Nephron progenitor cell (in vitro differentiated cells): ENCODE measurements around the gene TPRG1L.

ENCODE experiments used
- DNase-seq: peaks from one replicate; pipeline ENCODE4 v3.0.0; 2021
- H3K27ac Mint-ChIP-seq: 2 replicates; pipeline ENCODE4 v1.8.0; 2021; ENCODE audit warnings: mild to moderate bottlenecking, moderate library complexity, mixed read lengths
- H3K27me3 Mint-ChIP-seq: 2 replicates; pipeline ENCODE4 v1.8.0; 2021; ENCODE audit warnings: mild to moderate bottlenecking, low read depth, mixed read lengths; ENCODE audit not compliant: poor library complexity
- H3K36me3 Mint-ChIP-seq: 2 replicates; pipeline ENCODE4 v1.8.0; 2021; ENCODE audit warnings: low read depth, mixed read lengths
- H3K4me1 Mint-ChIP-seq: 2 replicates; pipeline ENCODE4 v1.8.0; 2021; ENCODE audit warnings: mixed read lengths
- H3K4me3 Mint-ChIP-seq: 2 replicates; pipeline ENCODE4 v1.8.0; 2021; ENCODE audit warnings: mild to moderate bottlenecking, moderate library complexity, mixed read lengths
- H3K9me3 Mint-ChIP-seq: 2 replicates; pipeline ENCODE4 v1.8.0; 2021; ENCODE audit warnings: mild to moderate bottlenecking, moderate library complexity, mixed read lengths
- CTCF ChIP-seq: fragments of 200-600 bp; sonication (generic); IDR thresholded peaks from 2 replicates; pipeline ENCODE4 v1.5.0; 2021; ENCODE audit warnings: antibody characterized with exemption

TPRG1L gene

GRCh38 chr1:3657578-3658230, 32.9 kb downstream of the TPRG1L start:
- peaks cover 62% of the 10 kb centered on the region for H3K27me3 Mint-ChIP-seq

GRCh38 chr1:3658231-3658615, 33.4 kb downstream of the TPRG1L start:
- DNase-seq, result no peak
- peaks cover 60% of the 10 kb centered on the region for H3K27me3 Mint-ChIP-seq
- H3K4me3 Mint-ChIP-seq, result peak overlapping the region; percentile 39
- H3K36me3 Mint-ChIP-seq, result no peaks in the 10 kb centered on the region
- TF ChIP-seq CTCF, result no peak
- H3K4me1 Mint-ChIP-seq, result peaks cover 36% of the 10 kb centered on the region
- no peaks in the 10 kb centered on the region for H3K9me3 Mint-ChIP-seq
- H3K27ac Mint-ChIP-seq, result peak overlapping the region; percentile 53

More at GRCh38 chr1:3657578-3658230, 32.9 kb downstream of the TPRG1L start:
- Mint-ChIP-seq H3K4me3 (peak overlapping the region; percentile 50), H3K36me3 (no peaks in the 10 kb centered on the region), H3K27ac (no peak overlapping the region), H3K4me1 (peaks cover 38% of the 10 kb centered on the region), H3K9me3 (no peaks in the 10 kb centered on the region)
- no peak for DNase-seq
- TF ChIP-seq CTCF, result no peak

GRCh38 chr1:3659093-3659492, 34.3 kb downstream of the TPRG1L start:
- H3K27ac Mint-ChIP-seq, result no peak overlapping the region
- no peak for DNase-seq
- H3K4me1 Mint-ChIP-seq, result peaks cover 32% of the 10 kb centered on the region
- no peak overlapping the region for H3K4me3 Mint-ChIP-seq
- no peaks in the 10 kb centered on the region for H3K36me3 Mint-ChIP-seq
- no peak for TF ChIP-seq CTCF
- peaks cover 54% of the 10 kb centered on the region for H3K27me3 Mint-ChIP-seq
- H3K9me3 Mint-ChIP-seq, result no peaks in the 10 kb centered on the region

GRCh38 chr1:3660704-3661103, 35.9 kb downstream of the TPRG1L start:
- no peak for DNase-seq
- Mint-ChIP-seq H3K27me3 (peaks cover 38% of the 10 kb centered on the region), H3K4me1 (peaks cover 42% of the 10 kb centered on the region), H3K36me3 (no peaks in the 10 kb centered on the region), H3K27ac (no peak overlapping the region), H3K9me3 (no peaks in the 10 kb centered on the region), H3K4me3 (no peak overlapping the region)
- no peak for TF ChIP-seq CTCF

- peaks cover 31% of the 10 kb centered on the region for H3K27me3 Mint-ChIP-seq
- H3K4me1 Mint-ChIP-seq, result peaks cover 44% of the 10 kb centered on the region
- H3K4me3 Mint-ChIP-seq, result no peak overlapping the region
- DNase-seq, result no peak
- no peak overlapping the region for H3K27ac Mint-ChIP-seq
- TF ChIP-seq CTCF, result no peak
- no peaks in the 10 kb centered on the region for H3K9me3 Mint-ChIP-seq
- no peaks in the 10 kb centered on the region for H3K36me3 Mint-ChIP-seq
These were observed 36.8 kb downstream of the TPRG1L start for GRCh38 chr1:3661631-3662030.

GRCh38 chr1:3662080-3662671, 37.4 kb downstream of the TPRG1L start:
- Mint-ChIP-seq H3K27me3 (peaks cover 27% of the 10 kb centered on the region), H3K4me1 (peaks cover 44% of the 10 kb centered on the region), H3K36me3 (no peaks in the 10 kb centered on the region), H3K4me3 (no peak overlapping the region), H3K9me3 (no peaks in the 10 kb centered on the region), H3K27ac (no peak overlapping the region)
- no peak for DNase-seq
- TF ChIP-seq CTCF, result no peak
